Measurements from ENCODE around the gene LRRFIP2.
"Not testable (repeated sequence)": the region's sequence is repeated elsewhere in the genome, so short reads cannot be mapped to it uniquely, and the experiment has no call there.

LRRFIP2 gene

GRCh38 chr3:37067577-37067976 is 106.8 kb downstream of the LRRFIP2 start:
- H3K4me1 ChIP-seq (ENCODE audit: insufficient read depth, poor library complexity, severe bottlenecking) = no peaks in the 10 kb centered on the region
- no peaks in the 10 kb centered on the region for H3K9me3 ChIP-seq (ENCODE audit: severe bottlenecking)
- TF ChIP-seq CTCF (IDR thresholded peaks at IDR 0.05; ENCODE audit: poor library complexity, severe bottlenecking) = no peak
- ATAC-seq (ENCODE audit: low read depth) = no peak
- no peaks in the 10 kb centered on the region for H3K27me3 ChIP-seq (ENCODE audit: insufficient read depth, poor library complexity, severe bottlenecking)
- no peak overlapping the region for H3K27ac ChIP-seq (ENCODE audit: poor library complexity, severe bottlenecking)
- DNase-seq (ENCODE audit: low spot score) = no peak
- H3K4me3 ChIP-seq (ENCODE audit: severe bottlenecking) = no peak overlapping the region
- H3K36me3 ChIP-seq (ENCODE audit: low read depth) = peaks cover 56% of the 10 kb centered on the region

DNA sequence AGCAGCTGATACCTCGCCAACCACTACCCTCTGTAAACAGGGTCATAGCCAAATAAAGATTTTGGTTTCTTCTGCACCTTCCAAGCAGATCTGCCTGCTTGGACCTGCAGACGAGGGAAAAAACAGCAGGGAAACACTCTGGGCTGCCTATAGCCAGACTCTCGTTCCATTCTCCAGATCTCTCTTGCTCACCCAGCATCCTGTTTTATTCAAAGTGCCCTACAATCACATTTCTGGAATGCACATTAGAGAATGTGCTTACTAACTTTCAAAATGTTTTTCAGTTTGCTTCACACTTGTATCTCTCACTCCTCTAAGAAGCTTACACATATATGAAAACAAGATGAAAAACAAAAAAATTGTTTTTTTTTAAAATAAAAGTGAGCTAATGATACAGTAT is 109.6 kb downstream of the LRRFIP2 start:
- Histone ChIP-seq H3K4me1 (ENCODE audit: insufficient read depth, poor library complexity, severe bottlenecking) (no peaks in the 10 kb centered on the region), H3K36me3 (ENCODE audit: low read depth) (peaks cover 53% of the 10 kb centered on the region), H3K27ac (ENCODE audit: poor library complexity, severe bottlenecking) (no peak overlapping the region), H3K9me3 (ENCODE audit: severe bottlenecking) (no peaks in the 10 kb centered on the region), H3K4me3 (ENCODE audit: severe bottlenecking) (no peak overlapping the region), H3K27me3 (ENCODE audit: insufficient read depth, poor library complexity, severe bottlenecking) (no peaks in the 10 kb centered on the region)
- TF ChIP-seq CTCF (IDR thresholded peaks at IDR 0.05; ENCODE audit: poor library complexity, severe bottlenecking) = no peak
- ATAC-seq (ENCODE audit: low read depth) (no peak), DNase-seq (ENCODE audit: low spot score) (no peak)

DNA sequence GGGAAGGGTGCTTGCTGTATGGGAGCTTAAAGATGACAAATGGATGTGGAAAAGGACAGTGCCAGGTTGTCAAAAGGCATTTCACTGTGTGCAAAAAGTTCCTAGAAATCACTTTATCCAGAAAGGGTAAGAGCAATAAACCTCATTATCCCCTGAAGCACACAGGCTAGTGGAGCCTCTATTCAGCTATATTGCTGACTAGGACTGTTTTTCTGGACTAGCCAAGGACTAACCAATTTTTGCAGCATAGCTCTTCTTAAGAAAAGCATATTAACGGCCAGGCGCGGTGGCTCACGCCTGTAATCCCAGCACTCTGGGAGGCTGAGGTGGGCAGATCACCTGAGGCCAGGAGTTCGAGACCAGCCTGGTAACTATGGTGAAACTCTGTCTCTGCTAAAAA is 116.3 kb downstream of the LRRFIP2 start:
- Histone ChIP-seq H3K36me3 (ENCODE audit: low read depth) (peaks cover 57% of the 10 kb centered on the region), H3K9me3 (ENCODE audit: severe bottlenecking) (no peaks in the 10 kb centered on the region), H3K27ac (ENCODE audit: poor library complexity, severe bottlenecking) (no peak overlapping the region), H3K4me1 (ENCODE audit: insufficient read depth, poor library complexity, severe bottlenecking) (no peaks in the 10 kb centered on the region), H3K27me3 (ENCODE audit: insufficient read depth, poor library complexity, severe bottlenecking) (no peaks in the 10 kb centered on the region), H3K4me3 (ENCODE audit: severe bottlenecking) (no peak overlapping the region)
- TF ChIP-seq CTCF (IDR thresholded peaks at IDR 0.05; ENCODE audit: poor library complexity, severe bottlenecking) = no peak
- ATAC-seq (ENCODE audit: low read depth) (no peak), DNase-seq (ENCODE audit: low spot score) (no peak)

DNA sequence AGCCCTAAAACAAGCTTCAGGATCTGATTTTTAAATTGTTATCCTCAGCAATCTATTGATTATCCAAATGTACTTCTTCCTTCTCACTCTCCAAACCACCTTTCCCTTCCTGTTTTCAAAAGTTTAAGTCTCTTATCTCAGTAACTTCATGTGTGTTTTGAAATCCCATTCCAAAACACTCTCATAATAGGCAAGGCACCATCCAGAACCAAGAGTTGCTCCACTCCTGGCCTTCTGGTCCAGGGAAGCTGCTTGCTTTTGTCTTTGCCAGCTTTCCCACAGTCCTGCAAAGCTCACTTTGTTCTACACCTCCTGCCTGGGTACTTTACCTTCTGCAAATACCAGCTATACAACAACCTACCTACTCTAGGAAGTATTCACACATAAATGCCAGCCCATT is 117.6 kb downstream of the LRRFIP2 start:
- Histone ChIP-seq H3K4me3 (ENCODE audit: severe bottlenecking) (no peak overlapping the region), H3K27me3 (ENCODE audit: insufficient read depth, poor library complexity, severe bottlenecking) (no peaks in the 10 kb centered on the region), H3K4me1 (ENCODE audit: insufficient read depth, poor library complexity, severe bottlenecking) (no peaks in the 10 kb centered on the region), H3K9me3 (ENCODE audit: severe bottlenecking) (no peaks in the 10 kb centered on the region), H3K27ac (ENCODE audit: poor library complexity, severe bottlenecking) (no peak overlapping the region), H3K36me3 (ENCODE audit: low read depth) (peaks cover 57% of the 10 kb centered on the region)
- TF ChIP-seq CTCF (IDR thresholded peaks at IDR 0.05; ENCODE audit: poor library complexity, severe bottlenecking) = no peak
- no peak for DNase-seq (ENCODE audit: low spot score)
- no peak for ATAC-seq (ENCODE audit: low read depth)

- H3K4me3 ChIP-seq (ENCODE audit: severe bottlenecking); DNase-seq (ENCODE audit: low spot score); H3K9me3 ChIP-seq (ENCODE audit: severe bottlenecking); H3K4me1 ChIP-seq (ENCODE audit: insufficient read depth, poor library complexity, severe bottlenecking); H3K27me3 ChIP-seq (ENCODE audit: insufficient read depth, poor library complexity, severe bottlenecking); H3K27ac ChIP-seq (ENCODE audit: poor library complexity, severe bottlenecking): not testable (repeated sequence)
- ATAC-seq (ENCODE audit: low read depth) = peak; percentile 15
- peaks cover 74% of the 10 kb centered on the region for H3K36me3 ChIP-seq (ENCODE audit: low read depth)
Measured at GRCh38 chr3:37055077-37055476, 119.3 kb downstream of the LRRFIP2 start.
